Bronchial epithelial cell (primary cell): ENCODE measurements around the gene FXN. TPM values are rescaled to one million over a fixed set of nuclear protein-coding genes. Genes with fewer than 3 reads are reported as not detected.
A peak's percentile ranks its signal among the peaks of the same experiment; 100 is the strongest.

Experiments used
- DNase-seq: peaks from one replicate; pipeline ENCODE4 v3.0.0-alpha.2; 2010; ENCODE audit warnings: low read depth
- FAIRE-seq: peaks from 2 replicates; lab custom pipeline; 2011; peaks lifted over from hg19 to GRCh38; lab: Jason Lieb, UNC
- H3K27me3 ChIP-seq: 2 replicates; pipeline ENCODE4 v1.5.1; 2011; ENCODE audit warnings: low read length; ENCODE audit not compliant: control insufficient read depth, insufficient read depth
- H3K36me3 ChIP-seq: 2 replicates; pipeline ENCODE4 v1.5.1; 2011; ENCODE audit warnings: low read length; ENCODE audit not compliant: control insufficient read depth, insufficient read depth
- H3K4me3 ChIP-seq: 2 replicates; pipeline ENCODE4 v1.5.1; 2011; ENCODE audit warnings: mild to moderate bottlenecking, low read depth, low read length, control low read depth
- total RNA-seq: library from RNA; depleted of rRNA; stranded (reverse); fragments of >200 nt; gene quantifications from 2 replicates; pipeline ENCODE4 v1.2.1, GENCODE V29; 2014
- TF ChIP-seq, protein P1 (sequence below): IDR thresholded peaks from 2 replicates; pipeline ENCODE4 v1.5.1; 2011; ENCODE audit warnings: mild to moderate bottlenecking, moderate library complexity, low read length, control low read depth, inconsistent platforms; ENCODE audit not compliant: insufficient read depth, severe bottlenecking

Gene FXN
- total RNA-seq, 1 donor from 2014 or later = 2.9 TPM

DNA sequence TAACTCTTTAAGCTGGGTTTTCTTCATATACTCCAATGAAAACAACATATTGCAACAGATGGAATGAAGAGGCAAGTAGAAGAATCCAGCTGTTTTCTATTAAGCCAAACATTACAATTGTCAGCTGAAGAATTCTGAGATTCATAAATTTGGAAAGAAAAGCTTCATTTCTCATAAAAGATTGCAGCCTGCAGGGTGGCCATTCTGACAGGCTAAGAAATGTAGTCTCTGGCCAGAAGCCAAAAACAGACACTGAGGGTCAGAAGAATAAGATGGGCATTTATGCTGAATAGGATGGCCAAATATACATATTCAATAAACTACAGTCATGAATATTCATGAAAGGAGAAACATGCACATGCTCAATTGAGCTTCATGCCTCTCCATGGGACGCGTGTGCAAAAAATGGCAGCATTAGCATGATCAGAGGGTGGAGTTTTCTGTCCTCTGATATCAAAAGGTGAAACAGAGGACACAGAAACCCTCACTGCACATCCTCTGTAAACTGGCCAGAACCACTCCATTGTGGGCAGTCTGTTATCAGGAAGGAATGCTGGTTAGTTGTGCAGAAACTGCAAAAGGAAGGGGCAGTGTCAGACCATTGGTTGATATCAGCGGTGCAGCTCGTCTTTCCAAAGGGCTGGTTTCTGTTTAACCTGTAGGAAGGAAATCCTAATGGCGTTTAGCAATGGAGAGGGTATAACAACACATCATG lies 50.2 kb downstream of the FXN start:
- no peak for FAIRE-seq
- DNase-seq = no peak
- Histone ChIP-seq H3K4me3 (no peak overlapping the region), H3K27me3 (no peaks in the 10 kb centered on the region), H3K36me3 (no peaks in the 10 kb centered on the region)
- TF ChIP-seq, protein P1, sequence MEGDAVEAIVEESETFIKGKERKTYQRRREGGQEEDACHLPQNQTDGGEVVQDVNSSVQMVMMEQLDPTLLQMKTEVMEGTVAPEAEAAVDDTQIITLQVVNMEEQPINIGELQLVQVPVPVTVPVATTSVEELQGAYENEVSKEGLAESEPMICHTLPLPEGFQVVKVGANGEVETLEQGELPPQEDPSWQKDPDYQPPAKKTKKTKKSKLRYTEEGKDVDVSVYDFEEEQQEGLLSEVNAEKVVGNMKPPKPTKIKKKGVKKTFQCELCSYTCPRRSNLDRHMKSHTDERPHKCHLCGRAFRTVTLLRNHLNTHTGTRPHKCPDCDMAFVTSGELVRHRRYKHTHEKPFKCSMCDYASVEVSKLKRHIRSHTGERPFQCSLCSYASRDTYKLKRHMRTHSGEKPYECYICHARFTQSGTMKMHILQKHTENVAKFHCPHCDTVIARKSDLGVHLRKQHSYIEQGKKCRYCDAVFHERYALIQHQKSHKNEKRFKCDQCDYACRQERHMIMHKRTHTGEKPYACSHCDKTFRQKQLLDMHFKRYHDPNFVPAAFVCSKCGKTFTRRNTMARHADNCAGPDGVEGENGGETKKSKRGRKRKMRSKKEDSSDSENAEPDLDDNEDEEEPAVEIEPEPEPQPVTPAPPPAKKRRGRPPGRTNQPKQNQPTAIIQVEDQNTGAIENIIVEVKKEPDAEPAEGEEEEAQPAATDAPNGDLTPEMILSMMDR = no peak

DNA sequence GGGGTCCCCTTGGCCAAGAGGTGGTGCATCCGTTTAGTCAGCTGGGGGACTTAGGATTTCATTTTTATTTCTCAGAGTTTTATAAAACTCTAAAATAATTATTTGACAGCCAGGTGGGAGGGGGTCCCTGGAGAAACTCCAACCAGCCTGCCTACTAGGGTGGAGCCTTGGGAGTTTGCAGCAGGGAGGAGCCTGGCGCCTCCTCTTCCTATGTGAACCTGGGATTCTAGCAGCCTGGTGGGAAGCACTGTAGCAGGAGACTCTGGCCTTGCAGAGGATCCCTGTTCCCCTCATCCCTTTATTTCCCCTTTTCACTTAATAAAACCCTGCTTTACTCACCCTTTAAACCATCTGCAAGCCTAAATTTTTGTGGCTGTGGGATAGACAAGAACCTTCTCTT lies 50.8 kb downstream of the FXN start:
- no peak for FAIRE-seq

GRCh38 chr9:69086769-69087168 lies 51.2 kb downstream of the FXN start:
- Histone ChIP-seq H3K36me3 (no peaks in the 10 kb centered on the region), H3K27me3 (no peaks in the 10 kb centered on the region), H3K4me3 (no peak overlapping the region)
- DNase-seq = no peak
- TF ChIP-seq, protein P1 = no peak
- FAIRE-seq = no peak

More for the DNA sequence above, 50.8 kb downstream of the FXN start:
- no peaks in the 10 kb centered on the region for H3K36me3 ChIP-seq
- no peak for DNase-seq
- TF ChIP-seq, protein P1 = no peak
- H3K4me3 ChIP-seq = no peak overlapping the region
- H3K27me3 ChIP-seq = no peaks in the 10 kb centered on the region

DNA sequence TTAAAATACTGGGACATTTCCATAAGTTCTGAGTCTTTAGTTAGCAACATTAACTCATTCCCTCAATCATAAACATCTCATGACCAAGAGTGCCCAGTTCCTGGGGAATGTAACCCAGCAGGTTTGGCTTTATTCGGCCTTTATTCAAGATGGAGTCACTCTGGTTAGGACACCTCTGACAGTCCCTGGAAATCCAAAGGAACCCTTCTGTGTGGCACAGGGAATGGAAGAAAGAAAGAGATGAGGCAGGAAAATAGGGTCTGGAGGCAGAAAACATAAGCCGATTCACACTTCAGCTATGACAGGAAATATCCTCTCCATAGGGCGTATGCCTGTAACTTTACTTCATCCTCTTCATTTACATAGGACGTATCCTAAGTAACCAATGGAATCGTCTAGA lies 53.5 kb downstream of the FXN start:
- TF ChIP-seq, protein P1 = no peak
- Histone ChIP-seq H3K4me3 (no peak overlapping the region), H3K27me3 (no peaks in the 10 kb centered on the region), H3K36me3 (no peaks in the 10 kb centered on the region)
- no peak for FAIRE-seq
- DNase-seq = peak; percentile 27

- no peak for FAIRE-seq
- no peak overlapping the region for H3K4me3 ChIP-seq
- no peaks in the 10 kb centered on the region for H3K36me3 ChIP-seq
- DNase-seq = no peak
- TF ChIP-seq, protein P1 = no peak
- H3K27me3 ChIP-seq = no peaks in the 10 kb centered on the region
Measured at GRCh38 chr9:69089491-69089890, 53.9 kb downstream of the FXN start.
